GM19397 (cell line): ENCODE data around the gene DHRS12.

Experiments used
- ATAC-seq: cut with Tn5 transposase; IDR thresholded peaks from one replicate; pipeline ENCODE4 v1.9.1; 2021; ENCODE audit warnings: mild to moderate bottlenecking, moderate library complexity; ENCODE audit not compliant: unreplicated experiment

DHRS12 gene

GRCh38 chr13:51803422-51804294 is at the start of gene DHRS12:
Gene DHRS12, minus strand, starts transcription at chr13:51804163. Its CDS starts 4,504 bp downstream, at chr13:51799659.
- ATAC-seq, result peak; percentile 93

GRCh38 chr13:51849145-51850101 is 45.5 kb upstream of the DHRS12 start:
- ATAC-seq, result no peak

GRCh38 chr13:51848674-51849073 is 44.7 kb upstream of the DHRS12 start:
- no peak for ATAC-seq

- ATAC-seq, result no peak
Measured at GRCh38 chr13:51846756-51847155, 42.8 kb upstream of the DHRS12 start.

- no peak for ATAC-seq
Measured at GRCh38 chr13:51845574-51846318, 41.8 kb upstream of the DHRS12 start.

GRCh38 chr13:51844862-51845573 is 41.1 kb upstream of the DHRS12 start, which contains the start of gene TMEM272:
Gene TMEM272, minus strand, starts transcription at chr13:51845177. Its CDS starts 6,647 bp downstream, at chr13:51838530.
- ATAC-seq, result no peak

- ATAC-seq, result no peak
Measured at GRCh38 chr13:51843529-51843928, 39.6 kb upstream of the DHRS12 start.

- ATAC-seq, result no peak
Measured at GRCh38 chr13:51841732-51842131, 37.8 kb upstream of the DHRS12 start.

- no peak for ATAC-seq
Measured at GRCh38 chr13:51840917-51841316, 37.0 kb upstream of the DHRS12 start.

GRCh38 chr13:51839711-51840540 is 36.0 kb upstream of the DHRS12 start:
- ATAC-seq, result no peak

- ATAC-seq, result no peak
Measured at GRCh38 chr13:51838240-51838846, 34.4 kb upstream of the DHRS12 start.

GRCh38 chr13:51837016-51837415 is 33.1 kb upstream of the DHRS12 start:
- ATAC-seq, result no peak

- no peak for ATAC-seq
Measured at GRCh38 chr13:51834581-51835171, 30.7 kb upstream of the DHRS12 start.

GRCh38 chr13:51833980-51834379 is 30.0 kb upstream of the DHRS12 start:
- no peak for ATAC-seq

- ATAC-seq, result peak; percentile 73
Measured at GRCh38 chr13:51832471-51833152, 28.6 kb upstream of the DHRS12 start.

- no peak for ATAC-seq
Measured at GRCh38 chr13:51831519-51831918, 27.6 kb upstream of the DHRS12 start.

- no peak for ATAC-seq
Measured at GRCh38 chr13:51829568-51829899, 25.6 kb upstream of the DHRS12 start.
